NT2/D1 (cell line): ENCODE results near the gene STK17A.

Source experiments
- DNase-seq: peaks from one replicate; pipeline ENCODE4 v3.0.0-alpha.2; 2011; ENCODE audit warnings: low read depth, low spot score
- H3K27me3 ChIP-seq: 2 replicates; pipeline ENCODE4 v1.6.0; 2011; ENCODE audit warnings: mild to moderate bottlenecking; ENCODE audit not compliant: insufficient read length, insufficient read depth
- H3K36me3 ChIP-seq: 2 replicates; pipeline ENCODE4 v1.6.1; 2011; ENCODE audit warnings: mild to moderate bottlenecking, low read length, mixed read lengths; ENCODE audit not compliant: insufficient read depth, insufficient read length
- H3K4me1 ChIP-seq: 2 replicates; pipeline ENCODE4 v1.5.1; 2011; ENCODE audit not compliant: insufficient read depth, insufficient read length
- H3K4me3 ChIP-seq: 2 replicates; pipeline ENCODE4 v1.5.1; 2011; ENCODE audit warnings: low read depth; ENCODE audit not compliant: insufficient read length
- H3K9ac ChIP-seq: 2 replicates; pipeline ENCODE4 v1.6.0; 2011; ENCODE audit warnings: low read depth; ENCODE audit not compliant: insufficient read length
- H3K9me3 ChIP-seq: 2 replicates; pipeline ENCODE4 v1.5.1; 2011; ENCODE audit warnings: mild to moderate bottlenecking, low read length; ENCODE audit not compliant: insufficient read depth
- SUZ12 ChIP-seq: IDR thresholded peaks from 2 replicates; pipeline ENCODE4 v1.6.1; 2011; ENCODE audit not compliant: insufficient read length, insufficient read depth; ENCODE audit errors: extremely low read depth
- YY1 ChIP-seq: IDR thresholded peaks from 2 replicates; pipeline ENCODE4 v1.6.1; 2011; ENCODE audit not compliant: insufficient read length, insufficient read depth
- ZNF274 ChIP-seq: IDR thresholded peaks from 2 replicates; pipeline ENCODE4 v1.6.1; 2011; ENCODE audit warnings: mild to moderate bottlenecking, low read depth, low read length

The STK17A gene

GRCh38 chr7:43628431-43628830, 45.5 kb downstream of the STK17A start:
- no peak for DNase-seq
- Histone ChIP-seq H3K36me3 (peaks cover 79% of the 10 kb centered on the region), H3K9ac (no peak overlapping the region), H3K4me3 (no peak overlapping the region), H3K27me3 (no peaks in the 10 kb centered on the region), H3K9me3 (no peaks in the 10 kb centered on the region), H3K4me1 (no peaks in the 10 kb centered on the region)
- TF ChIP-seq YY1 (no peak), SUZ12 (no peak), ZNF274 (no peak)

GRCh38 chr7:43629857-43630256, 46.9 kb downstream of the STK17A start:
- Histone ChIP-seq H3K4me3 (no peak overlapping the region), H3K9ac (no peak overlapping the region), H3K36me3 (peaks cover 74% of the 10 kb centered on the region), H3K4me1 (no peaks in the 10 kb centered on the region), H3K9me3 (no peaks in the 10 kb centered on the region), H3K27me3 (no peaks in the 10 kb centered on the region)
- no peak for DNase-seq
- TF ChIP-seq ZNF274, result no peak

- H3K27me3 ChIP-seq, result no peaks in the 10 kb centered on the region
- peaks cover 74% of the 10 kb centered on the region for H3K36me3 ChIP-seq
- H3K9ac ChIP-seq, result no peak overlapping the region
- TF ChIP-seq YY1 (no peak), SUZ12 (no peak), ZNF274 (no peak)
- no peak overlapping the region for H3K4me3 ChIP-seq
- DNase-seq, result no peak
- H3K9me3 ChIP-seq, result peaks cover 5% of the 10 kb centered on the region; the same call in 1 of the 2 replicates
- H3K4me1 ChIP-seq, result no peaks in the 10 kb centered on the region
Observed at GRCh38 chr7:43630482-43630881, 47.6 kb downstream of the STK17A start.

- H3K36me3 ChIP-seq, result peaks cover 75% of the 10 kb centered on the region
- peaks cover 11% of the 10 kb centered on the region; the same call in 1 of the 2 replicates for H3K9me3 ChIP-seq
- H3K27me3 ChIP-seq, result no peaks in the 10 kb centered on the region
- no peaks in the 10 kb centered on the region for H3K4me1 ChIP-seq
- no peak for DNase-seq
- H3K9ac ChIP-seq, result no peak overlapping the region
- TF ChIP-seq ZNF274 (no peak), SUZ12 (no peak), YY1 (no peak)
- no peak overlapping the region for H3K4me3 ChIP-seq
Observed at GRCh38 chr7:43631559-43631958, 48.7 kb downstream of the STK17A start.

GRCh38 chr7:43632746-43633145, 49.8 kb downstream of the STK17A start:
- Histone ChIP-seq H3K9ac (no peak overlapping the region), H3K4me1 (no peaks in the 10 kb centered on the region), H3K4me3 (no peak overlapping the region), H3K36me3 (peaks cover 76% of the 10 kb centered on the region), H3K27me3 (no peaks in the 10 kb centered on the region), H3K9me3 (peaks cover 11% of the 10 kb centered on the region; the same call in 1 of the 2 replicates)
- TF ChIP-seq YY1, result no peak
- TF ChIP-seq SUZ12, result no peak
- no peak for TF ChIP-seq ZNF274
- no peak for DNase-seq

GRCh38 chr7:43634384-43634783, 51.5 kb downstream of the STK17A start:
- H3K9me3 ChIP-seq, result peaks cover 11% of the 10 kb centered on the region; the same call in 1 of the 2 replicates
- H3K4me1 ChIP-seq, result no peaks in the 10 kb centered on the region
- TF ChIP-seq SUZ12, result no peak
- TF ChIP-seq YY1, result no peak
- no peak for TF ChIP-seq ZNF274
- no peak overlapping the region for H3K9ac ChIP-seq
- no peaks in the 10 kb centered on the region for H3K27me3 ChIP-seq
- DNase-seq, result no peak
- no peak overlapping the region for H3K4me3 ChIP-seq
- peaks cover 79% of the 10 kb centered on the region for H3K36me3 ChIP-seq

- TF ChIP-seq YY1 (no peak), ZNF274 (no peak), SUZ12 (no peak)
- H3K27me3 ChIP-seq, result no peaks in the 10 kb centered on the region
- no peak overlapping the region for H3K4me3 ChIP-seq
- no peak overlapping the region for H3K9ac ChIP-seq
- H3K4me1 ChIP-seq, result peaks cover 5% of the 10 kb centered on the region
- no peak for DNase-seq
- peaks cover 11% of the 10 kb centered on the region; the same call in 1 of the 2 replicates for H3K9me3 ChIP-seq
- H3K36me3 ChIP-seq, result peaks cover 82% of the 10 kb centered on the region
Observed at GRCh38 chr7:43636093-43636492, 53.2 kb downstream of the STK17A start.
